Uterus (tissue), 4 donors: Measurements from ENCODE around the gene SGF29. TPM values are rescaled to one million over a fixed set of nuclear protein-coding genes. Genes with fewer than 3 reads are reported as not detected.
"Not testable (repeated sequence)": the region's sequence is repeated elsewhere in the genome, so short reads cannot be mapped to it uniquely, and the experiment has no call there.

Experiments
- DNase-seq, 2 donors: peaks; one replicate each; pipeline ENCODE4 v3.0.0-alpha.2; 2019 to 2020
- H3K27ac ChIP-seq, 2 donors: fragments of 200-600 bp; sonication (generic); 1 replicate in 1 of 2; 2 replicates in 1 of 2; pipeline ENCODE4 v1.5.1; 2016 to 2018
- H3K27me3 ChIP-seq, 2 donors: fragments of 200-600 bp; sonication (generic); one replicate each; pipeline ENCODE4 v1.5.1; 2018 to 2019; ENCODE audit warnings: control low read depth in 1 of 2
- H3K36me3 ChIP-seq, 2 donors: fragments of 200-600 bp; sonication (generic); one replicate each; pipeline ENCODE4 v1.5.1; 2019; ENCODE audit warnings: control low read depth in 1 of 2
- H3K4me1 ChIP-seq, 2 donors: fragments of 200-600 bp; sonication (generic); one replicate each; pipeline ENCODE4 v1.5.1; 2018 to 2019; ENCODE audit warnings: control low read depth in 1 of 2
- H3K4me3 ChIP-seq, 2 donors: fragments of 200-600 bp; sonication (generic); 1 replicate in 1 of 2; 2 replicates in 1 of 2; pipeline ENCODE4 v1.5.1; 2018 to 2019; ENCODE audit warnings: mild to moderate bottlenecking in 1 of 2
- H3K9me3 ChIP-seq, 2 donors: fragments of 200-600 bp; sonication (generic); one replicate each; pipeline ENCODE4 v1.5.1; 2019; ENCODE audit warnings: control low read depth in 1 of 2
- CTCF ChIP-seq, 4 experiments: fragments of 200-600 bp in 2 of 4; fragments of 450-650 bp in 2 of 4; sonication (generic) in 2 of 4; IDR thresholded peaks; one replicate each; pipeline ENCODE4 v1.5.1; 2016 to 2019; ENCODE audit warnings: antibody characterized with exemption in 4 of 4, mild to moderate bottlenecking in 2 of 4, moderate library complexity in 1 of 4
- POLR2A ChIP-seq, 2 donors: fragments of 450-650 bp; IDR thresholded peaks; one replicate each; pipeline ENCODE4 v1.6.1; 2016; ENCODE audit warnings: antibody characterized with exemption in 2 of 2, mild to moderate bottlenecking in 1 of 2, moderate library complexity in 1 of 2
- intact Hi-C: fragments of 100-400 bp; cut with DNase I; formaldehyde crosslinking; loops from one replicate; pipeline ENCODE4 v1.15.1; 2023; ENCODE audit warnings: low total_unique reads
- total RNA-seq, 4 donors: library from RNA; depleted of rRNA in 3 of 4; stranded (reverse); fragments of >200 nt in 3 of 4; gene quantifications; one replicate each; pipeline versions ENCODE4 v1.1.0 to v1.2.4, GENCODE V29; 2014 to 2023
- donor health status: DM: yes; HTN: yes; CAD: no.

SGF29 gene
- total RNA-seq, 4 donors from 2014 or later, result 13.2 to 45.3 (median 29.1) TPM

- TF ChIP-seq CTCF (IDR thresholded peaks at IDR 0.05) (no peak), POLR2A (IDR thresholded peaks at IDR 0.05) (no peak)
- H3K27me3 ChIP-seq, result no peaks in the 10 kb centered on the region
- no peak for DNase-seq
These were observed 62.9 kb downstream of the SGF29 start for GRCh38 chr16:28616636-28617035.

GRCh38 chr16:28617874-28618273 lies 64.2 kb downstream of the SGF29 start:
- H3K4me1 ChIP-seq, result no peaks in the 10 kb centered on the region
- H3K9me3 ChIP-seq, result no peaks in the 10 kb centered on the region
- intact Hi-C loops, result no loop called here
- DNase-seq, result no peak
- H3K36me3 ChIP-seq, result no peaks in the 10 kb centered on the region
- TF ChIP-seq CTCF (IDR thresholded peaks at IDR 0.05) (no peak), POLR2A (IDR thresholded peaks at IDR 0.05) (no peak)
- no peaks in the 10 kb centered on the region for H3K27me3 ChIP-seq
- no peak overlapping the region for H3K27ac ChIP-seq
- H3K4me3 ChIP-seq, result no peak overlapping the region

More at GRCh38 chr16:28616636-28617035, 62.9 kb downstream of the SGF29 start:
- Histone ChIP-seq H3K9me3 (no peaks in the 10 kb centered on the region), H3K27ac (no peak overlapping the region), H3K4me1 (no peaks in the 10 kb centered on the region), H3K36me3 (no peaks in the 10 kb centered on the region), H3K4me3 (no peak overlapping the region)
- intact Hi-C loops, result no loop called here

GRCh38 chr16:28620316-28620715 lies 66.6 kb downstream of the SGF29 start:
- H3K36me3 ChIP-seq, intact Hi-C loops, DNase-seq, H3K27ac ChIP-seq, H3K4me1 ChIP-seq, H3K9me3 ChIP-seq, H3K4me3 ChIP-seq, H3K27me3 ChIP-seq: not testable (repeated sequence)

- no peak overlapping the region for H3K27ac ChIP-seq
- no peaks in the 10 kb centered on the region for H3K36me3 ChIP-seq
- peaks cover 0 to 6% of the 10 kb centered on the region in 2 donors for H3K4me1 ChIP-seq
- no peak for DNase-seq
- intact Hi-C loops, result no loop called here
- no peak for TF ChIP-seq CTCF (IDR thresholded peaks at IDR 0.05)
- no peak overlapping the region for H3K4me3 ChIP-seq
- no peaks in the 10 kb centered on the region for H3K9me3 ChIP-seq
- no peaks in the 10 kb centered on the region for H3K27me3 ChIP-seq
These were observed 67.9 kb downstream of the SGF29 start for GRCh38 chr16:28621481-28622155.

GRCh38 chr16:28622532-28623171 lies 68.9 kb downstream of the SGF29 start:
- H3K36me3 ChIP-seq, H3K9me3 ChIP-seq, DNase-seq, H3K4me1 ChIP-seq, H3K27me3 ChIP-seq, H3K27ac ChIP-seq, intact Hi-C loops: not testable (repeated sequence)
- peak overlapping the region; percentile 16 to 34 for H3K4me3 ChIP-seq

- Histone ChIP-seq H3K4me1 (peaks cover 0 to 6% of the 10 kb centered on the region in 2 donors), H3K27ac (no peak overlapping the region), H3K27me3 (no peaks in the 10 kb centered on the region)
These were observed 69.5 kb downstream of the SGF29 start for GRCh38 chr16:28623172-28623711.

GRCh38 chr16:28630905-28631304 lies 77.2 kb downstream of the SGF29 start:
- H3K36me3 ChIP-seq, intact Hi-C loops, H3K4me3 ChIP-seq, H3K27ac ChIP-seq, DNase-seq, H3K4me1 ChIP-seq, H3K27me3 ChIP-seq, H3K9me3 ChIP-seq: not testable (repeated sequence)

More at GRCh38 chr16:28623172-28623711, 69.5 kb downstream of the SGF29 start:
- Histone ChIP-seq H3K4me3 (peak overlapping the region; percentile 16 to 34), H3K9me3 (no peaks in the 10 kb centered on the region), H3K36me3 (no peaks in the 10 kb centered on the region)
- TF ChIP-seq POLR2A (IDR thresholded peaks at IDR 0.05), result no peak
- no peak for TF ChIP-seq CTCF (IDR thresholded peaks at IDR 0.05)
- no peak for DNase-seq
- intact Hi-C loops, result no loop called here

- H3K4me1 ChIP-seq, H3K27ac ChIP-seq, DNase-seq, H3K4me3 ChIP-seq, H3K36me3 ChIP-seq, H3K9me3 ChIP-seq, H3K27me3 ChIP-seq, intact Hi-C loops: not testable (repeated sequence)
These were observed 82.5 kb downstream of the SGF29 start for GRCh38 chr16:28636093-28636823.
